Anterior cingulate cortex (tissue), 58 donors: Measurements from ENCODE around the gene NR3C1.
"Not testable (repeated sequence)": the region's sequence is repeated elsewhere in the genome, so short reads cannot be mapped to it uniquely, and the experiment has no call there.

ENCODE experiments used
- DNase-seq, 58 donors: peaks; one replicate each; lab custom pipeline; 2025; lab: John Stamatoyannopoulos, UW

Gene NR3C1

GRCh38 chr5:143343042-143343441 is 60.4 kb downstream of the NR3C1 start:
- DNase-seq: no peak

DNA sequence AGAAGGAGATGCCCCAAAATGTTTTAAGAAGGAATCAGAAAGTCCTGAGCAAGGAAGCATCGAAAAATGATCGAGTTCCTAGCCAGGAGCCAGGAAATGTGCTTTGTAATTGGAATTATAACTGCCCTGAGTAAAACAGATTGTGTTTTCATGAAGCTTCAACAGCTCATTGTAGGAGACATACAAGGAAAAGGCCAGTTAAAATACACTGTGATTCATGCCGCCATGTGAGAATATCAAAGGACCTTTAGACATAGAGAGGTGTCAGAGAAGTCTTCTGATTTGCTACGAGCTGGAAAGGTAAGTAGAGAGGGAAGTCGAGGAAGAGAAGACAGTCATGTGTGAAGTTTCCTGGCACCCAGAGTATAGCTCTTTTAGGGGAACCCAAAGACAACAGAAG is 60.9 kb downstream of the NR3C1 start:
- DNase-seq: no peak

GRCh38 chr5:143341807-143342570 is 61.5 kb downstream of the NR3C1 start:
- DNase-seq: no peak

GRCh38 chr5:143340891-143341685 is 62.4 kb downstream of the NR3C1 start:
- no peak for DNase-seq

DNA sequence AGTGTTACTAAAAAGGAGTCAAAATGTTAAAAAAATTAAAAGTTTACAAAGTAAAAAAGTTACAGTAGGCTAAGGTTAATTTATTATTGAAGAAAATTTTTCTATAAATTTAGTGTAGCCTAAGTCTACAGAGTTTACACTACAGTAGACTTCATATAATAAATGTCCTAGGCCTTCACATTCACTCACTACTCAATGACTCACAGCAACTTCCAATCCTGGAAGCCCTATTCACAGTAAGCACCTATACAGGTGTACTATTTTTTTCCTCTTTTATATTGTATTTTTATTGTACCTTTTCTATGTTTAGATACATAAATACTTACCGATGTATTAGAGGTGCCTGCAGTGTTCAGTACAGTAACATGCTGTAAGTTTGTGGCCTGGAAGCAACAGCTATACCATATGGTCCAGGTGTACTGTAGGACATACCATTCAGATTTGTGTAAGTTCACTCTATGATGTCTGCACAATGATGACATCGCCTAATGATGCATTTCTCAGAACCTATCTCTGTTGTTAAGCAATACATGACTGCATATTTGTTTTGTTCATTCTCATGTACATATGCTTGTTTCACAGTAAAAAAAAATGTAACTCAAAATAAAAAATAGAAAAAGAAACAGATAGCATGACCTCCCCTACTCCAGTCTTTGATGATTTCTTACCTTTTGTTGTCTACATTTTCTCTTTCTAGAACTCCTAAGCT is 64.7 kb downstream of the NR3C1 start:
- DNase-seq: no peak

- DNase-seq: no peak
Observed at GRCh38 chr5:143337946-143338345, 65.5 kb downstream of the NR3C1 start.

DNA sequence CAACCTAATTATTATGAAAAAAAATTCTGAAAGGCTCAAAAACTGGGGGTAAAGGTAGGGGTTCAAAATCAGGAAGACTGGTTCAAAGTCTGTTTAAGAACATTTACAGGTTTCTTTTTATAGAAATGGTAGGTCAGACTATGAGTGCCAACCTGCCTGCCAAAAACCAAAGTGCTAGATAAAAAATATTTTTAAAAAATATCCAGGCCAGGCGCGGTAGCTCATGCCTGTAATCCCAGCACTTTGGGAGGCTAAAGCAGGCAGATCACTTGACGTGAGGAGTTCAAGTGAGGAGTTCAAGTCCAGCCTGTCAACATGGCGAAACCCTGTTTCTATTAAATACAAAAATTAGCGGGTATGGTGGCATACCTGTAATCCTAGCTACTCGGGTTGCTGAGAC is 67.0 kb downstream of the NR3C1 start:
- no peak for DNase-seq

GRCh38 chr5:143334903-143335302 is 68.6 kb downstream of the NR3C1 start:
- no peak for DNase-seq

GRCh38 chr5:143334380-143334779 is 69.1 kb downstream of the NR3C1 start:
- not testable (repeated sequence) for DNase-seq

DNA sequence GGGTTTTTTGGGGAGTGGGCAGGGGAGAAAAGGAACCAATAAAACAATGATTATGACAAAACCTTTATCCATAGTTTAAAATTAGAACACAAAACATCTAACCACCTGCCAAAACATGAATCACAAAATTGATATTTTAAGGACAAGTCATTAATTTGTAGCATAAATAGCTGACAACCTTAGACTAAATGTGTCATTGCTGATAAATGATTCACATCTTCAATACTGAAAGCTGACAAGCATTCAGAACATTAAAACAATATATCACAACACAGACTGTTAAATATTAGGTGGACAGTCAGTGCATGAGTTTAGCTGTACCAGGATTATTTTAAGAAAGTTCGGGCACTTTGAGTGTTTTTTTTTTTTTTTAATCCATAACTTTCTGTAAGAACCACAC is 71.5 kb downstream of the NR3C1 start:
- DNase-seq: no peak

DNA sequence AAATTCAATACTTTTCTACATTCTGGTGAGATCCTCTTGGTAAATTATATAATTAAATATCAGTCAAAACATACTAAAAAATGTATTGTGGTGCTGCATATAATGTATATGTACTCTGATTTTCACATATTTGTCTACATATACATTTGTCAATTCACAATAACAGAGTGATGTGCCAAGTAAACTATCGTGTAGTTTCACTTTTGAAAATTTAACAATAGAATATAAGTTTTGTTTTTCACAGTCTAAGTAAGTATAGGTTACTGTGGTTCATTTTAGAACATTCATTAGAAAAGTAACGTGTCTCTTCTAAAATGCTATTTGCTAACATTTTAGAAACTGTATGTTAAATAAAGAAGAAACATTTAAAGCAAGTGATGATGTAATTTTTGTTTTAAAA is 73.6 kb downstream of the NR3C1 start:
- DNase-seq: no peak

DNA sequence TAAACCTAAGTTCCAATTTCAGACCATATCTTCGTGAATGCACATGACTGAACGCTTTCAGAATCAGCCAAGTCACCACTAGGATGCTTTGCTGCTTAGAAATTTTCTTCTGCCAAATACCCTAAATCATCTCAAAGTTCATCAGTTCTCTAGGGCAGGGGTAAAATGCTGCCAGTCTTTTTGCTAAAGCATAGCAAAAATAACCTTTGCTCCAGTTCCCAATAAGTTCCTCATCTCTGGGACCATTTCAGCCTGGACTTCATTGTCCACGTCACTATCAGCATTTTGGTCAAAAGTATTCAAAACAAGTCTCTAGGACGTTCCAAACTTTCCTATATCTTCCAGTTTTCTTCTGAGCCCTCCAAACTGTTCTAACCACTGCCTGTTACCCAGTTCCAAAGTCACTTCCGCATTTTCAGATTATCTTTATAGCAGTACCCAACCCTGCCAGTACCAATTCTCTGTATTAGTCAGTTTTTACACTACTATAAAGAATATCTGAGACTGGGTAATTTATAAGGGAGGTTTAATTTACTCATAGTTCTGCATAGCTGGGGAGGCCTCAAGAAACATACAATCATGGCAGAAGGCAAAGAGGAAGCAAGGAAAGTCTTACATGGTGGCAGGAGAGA is 74.8 kb downstream of the NR3C1 start:
- DNase-seq: no peak

GRCh38 chr5:143325086-143325485 is 78.4 kb downstream of the NR3C1 start:
- DNase-seq: not testable (repeated sequence)

- DNase-seq: peak in 2 of 58 donors; percentile 4 to 31
Observed at GRCh38 chr5:143322931-143323630, 80.4 kb downstream of the NR3C1 start.

DNA sequence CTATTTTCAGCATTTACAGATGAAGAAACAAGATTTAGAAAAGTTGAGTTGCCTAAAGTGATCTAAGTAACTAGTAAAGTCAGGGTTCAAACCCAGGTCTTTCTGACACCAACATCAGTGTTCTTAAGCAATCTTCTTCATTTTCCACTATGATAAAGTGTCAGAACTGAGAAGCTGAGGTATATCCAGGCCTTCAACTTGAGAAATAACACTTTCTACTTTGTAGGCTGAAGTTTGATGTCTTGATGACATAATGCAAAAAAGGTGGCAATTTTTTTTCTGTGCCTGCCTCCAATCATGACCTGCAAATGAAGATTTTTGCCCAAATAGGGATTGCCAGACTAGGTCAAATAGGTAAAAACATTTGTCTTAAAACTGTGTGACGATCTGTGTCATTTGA is 81.3 kb downstream of the NR3C1 start:
- DNase-seq: no peak

DNA sequence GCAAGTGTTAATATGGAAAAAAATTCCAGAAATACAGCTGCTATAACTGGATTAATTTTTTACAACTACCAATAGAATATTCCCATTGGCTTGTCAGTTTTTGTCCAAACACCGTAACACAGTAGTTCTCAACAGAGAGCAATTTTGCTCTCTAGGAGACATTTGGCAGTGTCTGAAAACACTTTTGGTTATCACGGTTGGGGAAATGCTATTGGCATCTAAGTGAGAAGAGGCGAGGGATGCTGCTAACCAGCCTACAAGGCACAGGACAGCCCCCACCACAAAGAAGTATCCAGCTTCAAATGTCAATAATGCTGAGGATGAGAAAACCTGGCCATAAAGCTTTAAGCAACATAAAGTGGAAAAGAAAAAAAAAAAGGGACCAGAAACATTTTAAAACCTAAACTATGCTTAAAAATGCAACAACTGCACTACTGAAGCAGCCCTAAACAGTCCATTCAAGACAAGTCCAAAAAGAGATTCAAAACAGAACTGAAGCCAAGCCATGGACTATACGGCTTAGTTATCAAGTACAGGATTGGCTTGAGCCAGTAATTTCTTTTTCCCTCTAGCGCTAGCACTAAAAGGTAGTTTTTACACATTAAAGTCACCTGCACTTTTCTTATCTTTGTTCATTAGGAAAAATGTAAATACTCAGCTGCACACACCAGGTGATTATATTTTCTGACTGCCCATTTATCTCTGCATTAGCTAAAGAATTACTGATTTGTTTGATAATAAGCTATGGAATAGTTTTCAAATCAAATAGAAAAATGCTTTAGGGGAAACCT is 83.9 kb downstream of the NR3C1 start:
- DNase-seq: no peak

GRCh38 chr5:143318833-143319232 is 84.7 kb downstream of the NR3C1 start:
- no peak for DNase-seq

DNA sequence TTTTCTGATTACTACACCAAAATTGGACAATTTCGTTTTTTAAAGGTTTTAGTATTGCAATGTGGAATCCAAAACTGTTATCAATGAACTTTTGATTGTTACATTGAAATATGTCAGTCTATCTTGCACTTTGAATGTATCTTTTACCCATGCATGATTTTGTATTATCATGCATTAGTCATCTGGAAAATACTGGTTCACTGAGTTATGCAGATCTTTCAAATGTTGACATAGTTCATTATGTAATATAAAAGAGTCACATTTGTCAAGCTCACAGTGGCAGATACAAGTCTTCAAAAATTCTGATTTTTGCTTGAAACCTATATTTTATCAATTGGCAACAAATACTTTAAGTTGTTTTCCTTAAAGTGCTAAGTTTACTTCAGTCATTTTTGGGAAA is 85.2 kb downstream of the NR3C1 start:
- no peak for DNase-seq
